Epithelial cell of esophagus (primary cell): Measurements from ENCODE around the gene ADORA1.

ENCODE experiments used
- DNase-seq: peaks from one replicate; pipeline ENCODE4 v3.0.0; 2010; ENCODE audit warnings: low read depth
- H3K4me3 ChIP-seq: 2 replicates; pipeline ENCODE4 v1.5.1; 2011; ENCODE audit warnings: mild to moderate bottlenecking, low read length, control low read depth
- CTCF ChIP-seq: IDR thresholded peaks from 2 replicates; pipeline ENCODE4 v1.5.1; 2011; ENCODE audit warnings: low read depth, mild to moderate bottlenecking, low read length, control low read depth, inconsistent platforms; ENCODE audit not compliant: insufficient read depth; ENCODE audit errors: missing control alignments

Gene ADORA1

GRCh38 chr1:203159844-203160243 lies 32.3 kb downstream of the ADORA1 start:
- no peak overlapping the region for H3K4me3 ChIP-seq
- TF ChIP-seq CTCF: no peak

GRCh38 chr1:203161175-203161574 lies 33.6 kb downstream of the ADORA1 start:
- DNase-seq: no peak
- H3K4me3 ChIP-seq: no peak overlapping the region
- no peak for TF ChIP-seq CTCF

More at GRCh38 chr1:203159844-203160243, 32.3 kb downstream of the ADORA1 start:
- no peak for DNase-seq

GRCh38 chr1:203161703-203162102 lies 34.2 kb downstream of the ADORA1 start:
- no peak overlapping the region for H3K4me3 ChIP-seq
- DNase-seq: no peak
- TF ChIP-seq CTCF: no peak

GRCh38 chr1:203162403-203162802 lies 34.9 kb downstream of the ADORA1 start:
- no peak overlapping the region for H3K4me3 ChIP-seq
- no peak for DNase-seq
- no peak for TF ChIP-seq CTCF

- no peak for DNase-seq
- TF ChIP-seq CTCF: no peak
- H3K4me3 ChIP-seq: no peak overlapping the region
Measured at GRCh38 chr1:203163891-203164635, 36.5 kb downstream of the ADORA1 start.

GRCh38 chr1:203165101-203165799 lies 37.7 kb downstream of the ADORA1 start:
- H3K4me3 ChIP-seq: no peak overlapping the region
- no peak for DNase-seq
- no peak for TF ChIP-seq CTCF
